ENCODE measurements around the gene FNDC3A.

DNA sequence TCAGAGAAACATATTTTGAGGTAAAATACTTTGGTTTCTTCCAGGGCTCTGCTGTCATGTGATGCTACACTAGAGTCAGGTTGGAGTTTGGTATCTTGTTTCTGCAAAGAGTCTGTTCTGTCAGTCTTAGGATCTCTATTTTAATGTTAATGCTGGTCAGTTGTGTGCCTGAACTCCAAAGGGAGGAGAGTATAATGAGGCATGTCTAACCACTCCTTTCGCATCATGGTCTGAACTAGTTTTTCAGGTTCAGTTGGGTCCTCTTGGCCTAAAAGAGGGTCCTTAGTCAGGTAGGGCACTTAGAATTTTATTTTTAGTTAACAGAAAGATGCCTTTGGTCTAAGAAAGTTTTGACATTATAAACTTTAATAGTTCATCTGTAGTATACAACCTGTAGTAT is 78.2 kb downstream of the FNDC3A start:
- TF ChIP-seq, protein P1, sequence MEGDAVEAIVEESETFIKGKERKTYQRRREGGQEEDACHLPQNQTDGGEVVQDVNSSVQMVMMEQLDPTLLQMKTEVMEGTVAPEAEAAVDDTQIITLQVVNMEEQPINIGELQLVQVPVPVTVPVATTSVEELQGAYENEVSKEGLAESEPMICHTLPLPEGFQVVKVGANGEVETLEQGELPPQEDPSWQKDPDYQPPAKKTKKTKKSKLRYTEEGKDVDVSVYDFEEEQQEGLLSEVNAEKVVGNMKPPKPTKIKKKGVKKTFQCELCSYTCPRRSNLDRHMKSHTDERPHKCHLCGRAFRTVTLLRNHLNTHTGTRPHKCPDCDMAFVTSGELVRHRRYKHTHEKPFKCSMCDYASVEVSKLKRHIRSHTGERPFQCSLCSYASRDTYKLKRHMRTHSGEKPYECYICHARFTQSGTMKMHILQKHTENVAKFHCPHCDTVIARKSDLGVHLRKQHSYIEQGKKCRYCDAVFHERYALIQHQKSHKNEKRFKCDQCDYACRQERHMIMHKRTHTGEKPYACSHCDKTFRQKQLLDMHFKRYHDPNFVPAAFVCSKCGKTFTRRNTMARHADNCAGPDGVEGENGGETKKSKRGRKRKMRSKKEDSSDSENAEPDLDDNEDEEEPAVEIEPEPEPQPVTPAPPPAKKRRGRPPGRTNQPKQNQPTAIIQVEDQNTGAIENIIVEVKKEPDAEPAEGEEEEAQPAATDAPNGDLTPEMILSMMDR (IDR thresholded peaks at IDR 0.05) = no peak
- TF ChIP-seq POLR2A (IDR thresholded peaks at IDR 0.05) = no peak
